Testis (tissue), 2 donors: ENCODE data around the gene ACVRL1.

ENCODE experiments used
- CTCF ChIP-seq, 3 experiments: fragments of 450-650 bp in 2 of 3; fragments of 200-600 bp in 1 of 3; sonication (generic) in 1 of 3; IDR thresholded peaks; one replicate each; pipeline ENCODE4 v1.5.1; 2016 to 2019; ENCODE audit warnings: antibody characterized with exemption in 3 of 3, mild to moderate bottlenecking in 2 of 3, moderate library complexity in 1 of 3
- POLR2A ChIP-seq: fragments of 450-650 bp; IDR thresholded peaks from one replicate; pipeline ENCODE4 v1.6.1; 2017; ENCODE audit warnings: antibody characterized with exemption, mild to moderate bottlenecking, moderate library complexity

- TF ChIP-seq POLR2A = no peak
- TF ChIP-seq CTCF (IDR thresholded peaks at IDR 0.05) = no peak
Measured at GRCh38 chr12:51863933-51864832, 43.1 kb upstream of the ACVRL1 start.
